Right ventricle myocardium inferior (tissue), 1 donor: ENCODE measurements around the gene ADGRV1. TPM values are rescaled to one million over a fixed set of nuclear protein-coding genes. Genes with fewer than 3 reads are reported as not detected.

Experiments
- ATAC-seq: fragments of 200-7000 bp; cut with Tn5 transposase; one replicate; pipeline ENCODE4 v1.9.1; 2020; ENCODE audit warnings: mild to moderate bottlenecking, moderate library complexity
- DNase-seq: peaks from one replicate; pipeline ENCODE4 v3.0.0; 2021; ENCODE audit errors: missing footprints
- intact Hi-C: fragments of 100-400 bp; cut with DNase I; formaldehyde crosslinking; loops from one replicate; pipeline ENCODE4 v1.11.0; 2022
- long read RNA-seq: library from polyadenylated mRNA; unstranded; transcript quantifications from one replicate; pipeline ENCODE4 v2.0.0, GENCODE V29; 2021
- total RNA-seq: library from RNA; stranded (reverse); fragmentation: NEBNext Ultra II Directional; extraction: Animal tissue kit (Norgen Biotek cat#: 25700); gene quantifications from one replicate; pipeline ENCODE4 v1.2.1, GENCODE V29; 2021
- donor health status: DM: no; HTN: yes; CAD: no; lungs with severe emphysema.

The ADGRV1 gene, protein sequence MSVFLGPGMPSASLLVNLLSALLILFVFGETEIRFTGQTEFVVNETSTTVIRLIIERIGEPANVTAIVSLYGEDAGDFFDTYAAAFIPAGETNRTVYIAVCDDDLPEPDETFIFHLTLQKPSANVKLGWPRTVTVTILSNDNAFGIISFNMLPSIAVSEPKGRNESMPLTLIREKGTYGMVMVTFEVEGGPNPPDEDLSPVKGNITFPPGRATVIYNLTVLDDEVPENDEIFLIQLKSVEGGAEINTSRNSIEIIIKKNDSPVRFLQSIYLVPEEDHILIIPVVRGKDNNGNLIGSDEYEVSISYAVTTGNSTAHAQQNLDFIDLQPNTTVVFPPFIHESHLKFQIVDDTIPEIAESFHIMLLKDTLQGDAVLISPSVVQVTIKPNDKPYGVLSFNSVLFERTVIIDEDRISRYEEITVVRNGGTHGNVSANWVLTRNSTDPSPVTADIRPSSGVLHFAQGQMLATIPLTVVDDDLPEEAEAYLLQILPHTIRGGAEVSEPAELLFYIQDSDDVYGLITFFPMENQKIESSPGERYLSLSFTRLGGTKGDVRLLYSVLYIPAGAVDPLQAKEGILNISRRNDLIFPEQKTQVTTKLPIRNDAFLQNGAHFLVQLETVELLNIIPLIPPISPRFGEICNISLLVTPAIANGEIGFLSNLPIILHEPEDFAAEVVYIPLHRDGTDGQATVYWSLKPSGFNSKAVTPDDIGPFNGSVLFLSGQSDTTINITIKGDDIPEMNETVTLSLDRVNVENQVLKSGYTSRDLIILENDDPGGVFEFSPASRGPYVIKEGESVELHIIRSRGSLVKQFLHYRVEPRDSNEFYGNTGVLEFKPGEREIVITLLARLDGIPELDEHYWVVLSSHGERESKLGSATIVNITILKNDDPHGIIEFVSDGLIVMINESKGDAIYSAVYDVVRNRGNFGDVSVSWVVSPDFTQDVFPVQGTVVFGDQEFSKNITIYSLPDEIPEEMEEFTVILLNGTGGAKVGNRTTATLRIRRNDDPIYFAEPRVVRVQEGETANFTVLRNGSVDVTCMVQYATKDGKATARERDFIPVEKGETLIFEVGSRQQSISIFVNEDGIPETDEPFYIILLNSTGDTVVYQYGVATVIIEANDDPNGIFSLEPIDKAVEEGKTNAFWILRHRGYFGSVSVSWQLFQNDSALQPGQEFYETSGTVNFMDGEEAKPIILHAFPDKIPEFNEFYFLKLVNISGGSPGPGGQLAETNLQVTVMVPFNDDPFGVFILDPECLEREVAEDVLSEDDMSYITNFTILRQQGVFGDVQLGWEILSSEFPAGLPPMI (N-terminal part only)
- total RNA-seq: not detected
- long read RNA-seq: 0 reads

DNA sequence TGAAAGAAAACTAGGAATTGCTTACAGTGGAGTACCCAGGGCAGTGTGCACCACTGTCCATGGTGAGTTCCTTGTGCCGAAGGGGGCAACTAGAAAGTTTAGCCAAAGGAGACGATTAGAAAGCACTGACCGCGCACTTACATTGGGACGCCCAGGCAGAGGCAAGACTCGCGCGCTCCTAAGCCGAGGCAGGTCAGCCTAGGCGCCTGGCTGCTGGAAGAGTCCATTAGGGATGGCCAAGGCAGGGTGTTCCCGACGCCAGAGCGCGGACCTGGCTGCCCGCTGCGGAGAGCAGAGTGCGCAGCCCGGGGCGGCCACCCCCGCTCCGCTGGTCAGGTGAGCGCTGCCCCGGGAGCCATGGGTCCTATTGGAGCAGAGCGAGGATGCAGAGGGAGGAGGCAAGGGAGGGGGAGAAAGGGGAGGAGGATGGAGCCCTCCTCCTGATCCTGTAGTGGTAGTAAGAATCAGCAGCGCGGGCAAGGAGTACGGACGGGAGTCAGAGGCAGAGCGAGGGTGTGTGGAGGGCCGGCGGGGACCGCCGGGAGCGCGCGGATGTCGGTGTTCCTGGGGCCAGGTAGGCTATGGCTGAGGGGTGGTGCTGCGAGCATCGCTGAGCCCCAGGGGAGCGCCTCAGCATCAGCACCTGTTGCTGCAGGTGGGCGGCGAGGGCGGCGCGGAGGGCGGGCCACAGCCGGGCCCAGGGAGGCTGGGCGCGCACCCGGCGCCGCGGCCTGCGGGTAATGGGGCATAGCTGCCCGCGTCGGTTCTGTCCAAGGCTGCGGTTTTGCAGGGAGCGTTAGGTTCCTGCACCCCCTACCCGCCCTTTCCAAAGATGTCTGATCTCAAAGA is at the start of gene ADGRV1:
TSS of gene ADGRV1 (plus strand) at position 454 of the 849 bp plus-strand sequence. CDS start at position 553, 99 bp downstream.
- intact Hi-C loops: no loop called here
- peak; percentile 61 for DNase-seq
- ATAC-seq: peak; percentile 46

DNA sequence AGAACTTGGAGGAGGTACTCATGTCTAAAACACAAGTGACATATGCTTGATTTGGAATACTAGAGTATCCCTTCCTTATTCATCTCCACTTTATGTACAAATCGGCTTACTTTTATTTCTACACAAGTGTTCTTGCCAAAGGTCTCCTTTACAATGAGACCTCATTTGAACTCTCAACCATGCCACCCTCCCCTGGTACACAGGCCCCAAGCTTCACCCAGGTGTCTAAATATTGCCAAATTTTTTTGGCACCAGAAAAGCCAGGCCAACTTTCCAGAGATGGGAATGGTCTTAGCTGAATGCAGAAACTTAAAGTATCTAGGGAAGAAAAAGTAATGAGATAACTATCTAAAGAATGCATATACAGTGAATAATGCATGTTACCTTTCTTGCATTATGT is 48.2 kb upstream of the ADGRV1 start:
- DNase-seq (no peak), ATAC-seq (no peak)
- intact Hi-C loops: no loop called here

DNA sequence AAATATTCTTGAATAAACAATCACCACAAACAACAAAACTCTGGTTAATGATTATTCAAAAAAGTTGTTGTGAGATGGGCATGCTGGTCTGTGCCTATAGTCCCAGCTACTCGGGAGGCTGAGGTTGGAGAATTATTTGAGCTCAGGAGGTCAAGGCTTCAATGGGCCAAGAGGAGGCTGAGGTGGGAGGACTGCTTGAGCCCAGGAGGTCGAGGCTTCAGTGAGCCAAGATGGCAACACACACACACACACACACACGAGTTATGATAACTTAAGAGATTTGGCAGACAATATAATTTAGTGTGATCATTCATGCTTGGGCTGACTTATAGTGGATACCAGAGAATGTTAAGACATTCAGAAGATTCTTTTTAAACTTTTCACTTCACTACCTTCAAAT is 44.1 kb upstream of the ADGRV1 start:
- no peak for ATAC-seq

DNA sequence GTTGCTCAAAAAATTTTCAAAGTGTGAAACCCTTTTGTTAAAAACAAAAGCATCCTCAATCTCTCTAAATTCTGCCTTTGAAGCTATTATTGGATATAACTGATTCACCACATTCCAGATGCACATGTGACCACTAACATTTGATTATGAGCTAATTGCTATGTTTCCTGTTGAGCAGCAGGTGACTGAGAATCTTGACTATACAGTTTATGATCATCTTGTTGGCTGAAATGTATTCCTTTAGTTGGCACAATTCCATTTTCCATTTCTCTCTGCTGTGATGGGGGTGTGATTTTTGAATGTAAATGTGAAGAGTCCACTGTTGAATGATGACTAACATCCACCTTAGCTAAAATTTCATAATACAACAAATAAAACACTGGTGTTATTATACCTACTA is 39.9 kb upstream of the ADGRV1 start:
- intact Hi-C loops: no loop called here
- DNase-seq (no peak), ATAC-seq (no peak)

More for the DNA sequence above, 44.1 kb upstream of the ADGRV1 start:
- intact Hi-C loops: no loop called here
- no peak for DNase-seq

DNA sequence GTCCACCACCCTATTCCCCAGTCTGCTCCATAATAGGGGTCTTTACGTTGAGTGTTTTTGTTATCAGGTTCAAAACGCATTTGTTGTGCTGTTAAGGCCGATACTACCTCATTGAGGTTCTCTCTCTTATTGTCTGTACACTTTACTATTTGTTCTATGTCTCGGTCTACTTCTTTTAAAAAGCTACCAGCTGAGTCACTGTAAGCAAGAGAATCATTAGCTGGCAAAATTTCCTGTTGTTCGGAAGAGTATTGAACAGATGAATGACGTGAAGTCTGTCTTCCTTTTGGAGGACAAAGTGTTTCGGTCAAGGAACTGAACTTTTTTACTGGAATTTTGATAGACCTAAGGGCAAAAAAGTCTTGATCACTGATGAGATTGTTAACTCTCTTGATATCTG is 39.5 kb upstream of the ADGRV1 start:
- intact Hi-C loops: no loop called here
- ATAC-seq (no peak), DNase-seq (no peak)

DNA sequence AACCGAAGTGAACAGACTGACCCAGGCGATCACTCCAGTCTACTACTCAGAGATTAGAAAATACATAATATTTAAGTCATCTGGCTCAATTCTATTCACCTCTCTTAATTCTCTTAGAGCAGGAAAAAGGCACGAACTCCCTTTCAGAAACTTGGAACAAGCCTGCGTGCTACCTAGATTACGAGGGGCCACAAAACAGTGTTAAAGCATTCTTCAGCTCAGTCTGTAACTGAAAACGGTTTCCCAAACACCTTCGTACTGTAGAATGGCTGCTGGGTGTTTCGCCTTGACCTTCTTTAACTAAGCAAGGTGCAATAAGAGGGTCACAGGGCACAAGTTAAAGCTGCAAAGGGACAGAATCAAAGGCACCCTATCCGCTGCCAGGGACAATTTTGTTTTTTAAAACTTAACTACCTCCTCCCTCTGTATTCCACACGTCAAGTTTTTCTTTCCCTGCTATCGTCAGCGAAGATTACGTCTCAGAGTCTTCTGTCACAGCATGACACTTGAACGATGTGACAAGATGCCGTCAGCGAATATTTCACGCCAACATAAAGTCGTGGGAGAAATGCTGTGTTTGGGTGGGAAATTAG is 29.9 kb upstream of the ADGRV1 start:
- intact Hi-C loops: loop anchor here (1.0 to 2.0 kb wide), 3 partner anchors 54 to 119 kb away; partner anchors contain the start of genes CETN3, MBLAC2 and POLR3G
- ATAC-seq (no peak), DNase-seq (no peak)

DNA sequence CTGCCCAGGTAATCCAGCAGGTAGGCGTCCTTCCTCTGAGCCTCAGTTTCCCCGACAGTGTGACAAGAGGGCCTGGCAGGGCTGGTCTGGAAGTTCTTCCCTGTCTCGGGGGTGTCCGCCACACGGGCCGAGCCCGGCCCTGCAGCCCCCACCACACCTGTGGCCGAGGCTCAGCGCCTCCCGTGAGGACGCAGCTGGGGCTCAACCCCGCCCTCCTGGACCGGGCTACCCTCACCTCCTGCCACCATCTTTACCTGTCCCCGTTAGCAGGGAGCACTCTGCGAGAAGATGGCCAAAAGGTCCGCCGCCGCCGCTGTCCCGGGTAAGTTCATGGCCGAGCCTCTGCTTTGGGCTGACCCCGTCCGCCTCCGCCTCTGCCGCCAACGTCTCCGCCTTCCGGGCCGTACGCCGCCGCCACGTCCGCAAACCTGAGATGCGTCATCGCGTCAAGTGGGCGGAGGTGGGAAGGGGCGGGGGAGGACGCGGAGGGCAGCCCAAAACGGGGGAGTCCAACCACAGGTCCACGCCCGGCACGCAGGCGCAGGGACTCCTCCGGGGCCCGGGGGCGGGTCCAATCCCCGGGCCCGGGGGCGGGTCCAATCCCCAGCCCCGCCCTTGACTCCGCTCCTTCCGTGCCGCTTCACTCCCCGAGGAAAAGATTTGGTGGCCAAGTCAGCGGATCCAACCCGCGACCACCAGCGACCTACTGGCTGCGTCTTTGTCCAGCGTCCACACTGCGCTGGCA is 29.2 kb upstream of the ADGRV1 start, which contains the start of gene LYSMD3:
TSS of gene LYSMD3 (minus strand) at position 391 of the 745 bp plus-strand sequence. CDS start 4,295 bp downstream, outside the sequence.
- intact Hi-C loops: loop anchor here (1.0 to 2.0 kb wide), 3 partner anchors 55 to 120 kb away; partner anchors contain the start of genes CETN3, MBLAC2 and POLR3G
- peak; percentile 100 for ATAC-seq

DNA sequence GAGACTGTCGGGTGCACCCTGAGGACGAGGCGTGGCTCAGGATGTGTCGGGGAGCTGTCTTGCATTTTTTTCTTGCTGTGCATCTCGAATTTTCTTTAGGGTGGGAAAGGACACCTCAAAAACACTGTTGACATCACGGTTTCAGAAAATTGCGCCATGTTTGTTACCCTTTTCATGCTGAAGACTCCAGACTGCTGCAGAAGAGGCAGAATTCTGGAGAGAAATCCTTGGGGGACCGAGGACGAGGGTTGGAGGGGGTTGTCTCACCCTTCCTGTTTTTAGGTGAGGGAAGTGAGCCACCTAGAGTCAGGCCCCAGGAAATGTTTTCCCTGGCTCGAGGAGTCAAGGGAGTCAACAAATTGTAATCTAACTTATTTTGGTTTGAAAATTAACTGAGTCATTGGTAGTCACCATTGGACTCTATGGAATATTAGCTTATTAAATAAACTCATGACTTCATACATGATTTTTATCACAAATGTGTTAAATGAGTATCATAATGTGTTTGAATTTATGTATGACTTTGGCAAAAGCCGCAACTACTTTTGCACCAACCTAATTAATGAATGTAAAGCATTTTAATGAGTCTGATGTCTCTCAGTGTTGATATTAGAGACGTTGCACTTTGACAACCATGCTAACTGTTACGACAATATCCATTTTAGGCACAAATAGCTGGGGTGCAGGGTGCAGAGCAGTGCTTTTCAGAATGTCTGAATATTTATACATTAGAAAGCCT is 28.5 kb upstream of the ADGRV1 start:
- intact Hi-C loops: loop anchor here (1.0 to 2.0 kb wide), 3 partner anchors 55 to 121 kb away; partner anchors contain the start of genes CETN3, MBLAC2 and POLR3G
- ATAC-seq (peak; percentile 79), DNase-seq (no peak)

More for the DNA sequence above, 29.2 kb upstream of the ADGRV1 start, which contains the start of gene LYSMD3:
- DNase-seq: peak; percentile 99

DNA sequence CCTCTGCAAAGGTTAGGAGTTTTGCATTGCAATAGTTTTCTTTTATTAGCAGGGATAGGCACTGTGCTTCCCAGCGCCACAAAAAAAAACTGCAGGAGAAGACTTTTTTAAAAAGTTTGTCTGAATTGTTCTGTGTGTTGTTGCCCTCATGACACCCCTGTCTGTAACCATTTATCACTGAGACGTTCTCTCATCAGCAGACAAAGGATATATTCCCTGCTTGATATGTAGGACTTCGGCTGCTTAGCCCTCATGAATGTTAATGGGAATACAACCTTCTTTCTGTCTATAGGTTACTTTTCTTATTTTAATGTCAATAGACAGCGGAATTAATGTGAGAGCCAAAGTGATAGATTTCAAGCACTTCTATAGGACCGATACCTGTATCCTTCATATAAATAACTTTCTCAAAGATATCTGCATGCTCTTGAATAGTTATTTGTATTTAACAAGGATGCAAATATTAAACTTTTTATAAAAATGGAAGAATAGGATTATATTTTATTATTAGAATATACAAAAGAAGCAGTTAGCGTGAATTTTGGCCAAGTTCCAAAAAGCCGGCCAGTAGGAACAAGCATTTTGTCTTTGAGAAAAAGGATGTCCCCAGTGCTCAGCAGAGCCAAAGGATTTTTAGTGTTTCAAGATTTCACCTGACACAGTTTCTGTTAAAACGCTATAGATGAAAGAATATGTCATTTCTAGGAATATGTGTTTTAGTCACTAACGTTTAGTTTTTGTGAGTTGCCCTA is 27.7 kb upstream of the ADGRV1 start:
- no peak for DNase-seq
- no peak for ATAC-seq
- intact Hi-C loops: no loop called here

DNA sequence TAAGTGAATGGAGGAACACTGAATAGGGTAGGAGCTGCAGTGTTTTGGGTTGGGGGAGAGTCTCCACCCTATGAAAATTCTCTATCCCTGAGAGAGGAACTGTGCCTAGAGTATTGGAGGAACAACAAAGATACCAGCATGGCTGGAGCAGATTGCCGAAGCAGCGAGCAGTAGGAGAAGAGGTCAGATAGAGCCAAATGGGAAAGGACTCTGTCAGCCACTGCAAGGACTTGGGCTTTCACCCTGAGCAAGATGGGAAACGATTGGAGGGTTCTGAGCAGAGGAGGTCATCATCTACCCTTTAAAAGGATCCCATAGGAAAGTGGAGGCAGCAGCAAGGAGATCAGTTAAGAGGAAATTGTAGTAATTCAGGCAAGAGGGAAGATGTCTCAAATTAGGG is 24.8 kb upstream of the ADGRV1 start:
- intact Hi-C loops: no loop called here
- DNase-seq (no peak), ATAC-seq (no peak)

DNA sequence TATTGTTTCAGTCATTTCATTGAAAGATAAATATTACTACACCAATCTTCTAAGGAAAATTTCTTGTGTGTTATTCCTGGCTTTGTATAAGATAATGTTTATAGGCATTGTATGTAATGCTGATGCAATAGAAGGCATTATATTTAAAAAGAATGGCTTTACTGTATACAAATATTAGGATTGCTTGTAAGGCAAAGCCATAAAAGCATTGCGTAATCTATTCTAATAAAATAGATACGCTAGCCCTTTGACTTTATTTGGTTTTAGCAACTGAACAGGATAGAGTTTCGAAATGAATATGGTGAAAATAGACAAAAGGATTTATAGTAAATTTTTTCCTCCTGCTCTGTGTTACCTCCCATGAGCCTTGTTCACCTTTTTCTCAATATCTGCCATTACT is 23.7 kb upstream of the ADGRV1 start:
- intact Hi-C loops: no loop called here
- no peak for ATAC-seq
- no peak for DNase-seq

DNA sequence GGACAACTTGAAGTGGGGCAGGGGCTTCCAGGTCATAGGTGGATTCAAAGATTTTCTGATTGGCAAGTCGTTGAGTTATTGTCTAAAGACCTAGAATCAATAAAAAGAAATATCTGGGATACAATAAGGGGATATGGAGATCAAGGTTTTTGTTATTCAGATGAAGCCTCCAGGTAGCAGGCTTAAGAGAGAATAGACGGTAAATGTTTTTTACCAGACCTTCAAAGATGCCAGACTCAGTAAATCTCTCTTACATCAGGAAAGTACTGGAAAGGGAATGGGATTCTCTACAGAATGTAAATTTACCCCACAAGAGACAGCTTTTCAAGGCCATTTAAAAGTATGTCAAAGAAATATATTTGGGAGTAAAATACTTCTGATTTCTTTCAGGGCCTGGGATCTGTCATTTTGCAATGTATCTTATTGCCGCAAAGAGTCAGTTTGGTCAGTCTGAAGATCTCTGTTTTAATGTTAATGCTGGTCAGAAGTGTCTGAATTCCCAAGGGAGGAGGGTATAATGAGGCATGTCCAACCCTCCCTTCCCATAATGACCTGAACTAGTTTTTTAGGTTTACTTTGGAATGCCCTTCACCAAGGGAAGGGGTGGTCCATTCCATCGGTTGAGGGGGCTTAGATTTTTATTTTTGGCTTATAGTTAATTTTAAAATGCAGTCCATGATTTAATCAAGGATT is 15.6 kb upstream of the ADGRV1 start:
- intact Hi-C loops: no loop called here
- ATAC-seq: no peak

DNA sequence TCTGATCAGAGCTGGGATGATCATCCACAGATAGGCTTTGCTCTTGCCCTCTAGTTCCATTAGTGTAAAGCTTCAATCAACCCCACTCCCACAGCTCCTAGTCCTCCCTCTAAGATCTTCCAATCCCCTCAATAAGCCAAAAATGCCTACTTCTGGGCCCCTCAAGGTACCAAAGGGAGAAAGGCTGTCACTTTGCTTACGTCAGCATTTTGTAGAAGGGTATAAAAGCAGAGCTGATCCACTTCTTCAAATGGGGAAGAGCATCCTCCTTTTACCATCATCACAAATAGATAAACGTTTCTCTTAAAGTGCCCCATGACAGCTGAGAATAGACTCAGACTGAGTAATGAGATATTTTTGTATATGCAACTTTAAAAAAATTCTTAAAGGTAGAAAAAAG is 13.1 kb upstream of the ADGRV1 start:
- ATAC-seq (no peak), DNase-seq (no peak)
- intact Hi-C loops: no loop called here

More for the DNA sequence above, 15.6 kb upstream of the ADGRV1 start:
- no peak for DNase-seq

DNA sequence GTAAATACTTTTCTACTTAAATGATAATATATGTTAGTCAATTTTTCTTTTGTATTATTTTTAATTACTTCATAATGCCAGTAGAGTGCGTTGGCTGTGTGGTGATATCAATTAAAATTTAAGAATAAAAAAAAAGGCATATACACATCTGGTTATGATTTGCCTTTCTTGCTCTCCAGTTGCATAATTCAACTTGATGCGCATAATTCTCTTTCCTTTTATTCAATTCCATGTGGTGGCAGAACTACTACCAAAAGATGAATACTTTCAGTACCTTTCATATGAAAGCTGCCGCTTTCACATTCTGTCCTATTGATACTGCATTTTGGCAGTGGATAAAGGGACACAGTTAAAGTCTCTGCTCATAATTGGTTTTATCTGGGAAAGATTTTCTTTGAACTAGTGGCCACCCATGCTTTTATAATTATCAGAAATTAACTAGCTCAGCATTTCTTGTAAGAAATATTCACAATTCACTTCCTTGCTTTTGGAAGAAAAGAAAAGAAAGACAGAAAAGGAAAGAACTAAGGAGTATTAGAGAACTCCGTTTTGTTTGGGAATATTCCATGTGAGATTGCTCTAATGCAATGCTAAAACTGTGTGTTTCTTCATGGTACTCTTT is 12.3 kb upstream of the ADGRV1 start:
- DNase-seq (no peak), ATAC-seq (no peak)
- intact Hi-C loops: no loop called here
